AG10803 (cell line): Measurements from ENCODE around the gene PODN.

ENCODE experiments used
- DNase-seq: peaks from one replicate; pipeline ENCODE4 v3.0.0; 2010; ENCODE audit warnings: low read depth
- H3K4me3 ChIP-seq: 2 replicates; pipeline ENCODE4 v1.5.1; 2011; ENCODE audit warnings: mild to moderate bottlenecking, low read length, control low read depth
- CTCF ChIP-seq: conservative IDR thresholded peaks from 2 replicates; pipeline ENCODE4 v1.5.1; 2011; ENCODE audit warnings: mild to moderate bottlenecking, low read length, control low read depth, inconsistent platforms

PODN gene

GRCh38 chr1:53069265-53069662 is 7.3 kb downstream of the PODN start:
- no peak for DNase-seq
- TF ChIP-seq CTCF, result no peak
- no peak overlapping the region for H3K4me3 ChIP-seq

GRCh38 chr1:53069663-53070327 is 7.8 kb downstream of the PODN start:
- TF ChIP-seq CTCF, result no peak
- no peak overlapping the region for H3K4me3 ChIP-seq
- DNase-seq, result no peak

- H3K4me3 ChIP-seq, result no peak overlapping the region
- DNase-seq, result no peak
- no peak for TF ChIP-seq CTCF
Observed at GRCh38 chr1:53070621-53071020, 8.6 kb downstream of the PODN start.

- TF ChIP-seq CTCF, result no peak
- DNase-seq, result no peak
- no peak overlapping the region for H3K4me3 ChIP-seq
Observed at GRCh38 chr1:53071167-53071865, 9.3 kb downstream of the PODN start.

- H3K4me3 ChIP-seq, result no peak overlapping the region
- DNase-seq, result no peak
- TF ChIP-seq CTCF, result no peak
Observed at GRCh38 chr1:53071915-53072314, 9.9 kb downstream of the PODN start.

GRCh38 chr1:53073287-53073686 is 11.3 kb downstream of the PODN start:
- TF ChIP-seq CTCF, result no peak
- H3K4me3 ChIP-seq, result no peak overlapping the region
- no peak for DNase-seq

- H3K4me3 ChIP-seq, result no peak overlapping the region
- no peak for DNase-seq
- TF ChIP-seq CTCF, result no peak
Observed at GRCh38 chr1:53073868-53074311, 11.9 kb downstream of the PODN start.
